GM12892 (cell line): Measurements from ENCODE around the gene CEP83.

Source experiments
- POLR2A ChIP-seq: IDR thresholded peaks from 2 replicates; pipeline ENCODE4 v1.6.1; 2011; ENCODE audit warnings: low read depth, low read length, control low read depth
- POLR2AphosphoS5 ChIP-seq: IDR thresholded peaks from 2 replicates; pipeline ENCODE4 v1.6.1; 2011; ENCODE audit warnings: low read depth, low read length, control low read depth

GRCh38 chr12:94495445-94496115 is 35.9 kb upstream of the CEP83 start:
- TF ChIP-seq POLR2AphosphoS5 (no peak), POLR2A (no peak)
